Measurements from ENCODE around the gene ITPA. TPM values are rescaled to one million over a fixed set of nuclear protein-coding genes. Genes with fewer than 3 reads are reported as not detected.
A peak's percentile ranks its signal among the peaks of the same experiment; 100 is the strongest.

Gene ITPA
- total and polyA plus RNA-seq, 10 of the 15 experiments (the other 5 are each of a cell fraction or from before 2014, with no cell fraction given), result 5.5 to 124 (median 66.3) TPM

- in situ Hi-C loops (cut with MboI) (no loop called here), intact Hi-C loops (cut with micrococcal nuclease; ENCODE audit: unreplicated experiment) (no loop called here)
- H3K4me2 ChIP-seq (ENCODE audit: control insufficient read depth, insufficient read depth), result no peak overlapping the region
- no peak for FAIRE-seq
- DNase-seq (ENCODE audit: low read depth, low spot score), result no peak
- no peak overlapping the region for H3K9ac ChIP-seq (ENCODE audit: control insufficient read depth, insufficient read depth, low read length)
- no peaks in the 10 kb centered on the region for H3K9me3 ChIP-seq (replicated peaks; ENCODE audit: control insufficient read depth, insufficient read depth, low read length)
- no peaks in the 10 kb centered on the region for H4K20me1 ChIP-seq (ENCODE audit: control insufficient read depth, insufficient read depth)
- 50% methylated on average over 2 of the region's 2 CpGs for WGBS (ENCODE audit: insufficient coverage, insufficient replicate concordance, low lambda C conversion rate, missing lambda C conversion rate)
- POLR2A ChIA-PET, result no interaction called here
- RAD21 ChIA-PET (ENCODE audit: unreplicated experiment), result no interaction called here
- no peaks in the 10 kb centered on the region for H3K27me3 ChIP-seq (replicated peaks in 1 of 2; ENCODE audit: control insufficient read depth in 2 of 2, insufficient read depth in 2 of 2, low read length in 1 of 2)
- CTCF ChIA-PET, result no interaction called here
- H3K27ac ChIP-seq (ENCODE audit: control insufficient read depth, insufficient read depth), result no peak overlapping the region
- H3K4me1 ChIP-seq (ENCODE audit: control insufficient read depth, insufficient read depth, low read length), result peaks cover 4% of the 10 kb centered on the region
- H3K79me2 ChIP-seq (ENCODE audit: control insufficient read depth, insufficient read depth, low read length), result peaks cover 22% of the 10 kb centered on the region
- H3K36me3 ChIP-seq (ENCODE audit: control insufficient read depth in 2 of 2, insufficient read depth in 2 of 2, low read length in 1 of 2), result peaks cover 16 to 22% of the 10 kb centered on the region in 2 experiments; a peak in 3 of 4 replicates
- BruUV-seq (replicated peaks), result no TSS peak
- no peak overlapping the region for H2AFZ ChIP-seq (ENCODE audit: control insufficient read depth, low read depth, low read length)
- TF ChIP-seq BHLHE40 (IDR thresholded peaks at IDR 0.05; ENCODE audit: borderline replicate concordance in 1 of 2, low read depth in 2 of 2, low read length in 1 of 2) (no peak), NFXL1 (IDR thresholded peaks at IDR 0.05; ENCODE audit: borderline replicate concordance) (no peak), RBBP5 (conservative IDR thresholded peaks at IDR 0.05) (no peak), HDAC2 (IDR thresholded peaks at IDR 0.05) (no peak)
- H3K4me3 ChIP-seq, result no peak overlapping the region
- SMC1A ChIA-PET (ENCODE audit: uncharacterized antibody, unreplicated experiment), result no interaction called here
- ATAC-seq, result no peak
These were observed 10.1 kb upstream of the ITPA start for GRCh38 chr20:3199206-3199605.

- no peaks in the 10 kb centered on the region for H3K9me3 ChIP-seq (replicated peaks; ENCODE audit: control insufficient read depth, insufficient read depth, low read length)
- peaks cover 22% of the 10 kb centered on the region for H3K79me2 ChIP-seq (ENCODE audit: control insufficient read depth, insufficient read depth, low read length)
- FAIRE-seq (no peak), DNase-seq (ENCODE audit: low read depth, low spot score) (no peak), ATAC-seq (no peak)
- H3K9ac ChIP-seq (ENCODE audit: control insufficient read depth, insufficient read depth, low read length), result no peak overlapping the region
- no peaks in the 10 kb centered on the region for H3K27me3 ChIP-seq (replicated peaks in 1 of 2; ENCODE audit: control insufficient read depth in 2 of 2, insufficient read depth in 2 of 2, low read length in 1 of 2)
- no peak overlapping the region for H3K4me2 ChIP-seq (ENCODE audit: control insufficient read depth, insufficient read depth)
- RAD21 ChIA-PET (ENCODE audit: unreplicated experiment), result no interaction called here
- POLR2A ChIA-PET, result no interaction called here
- peak in 1 of 3 experiments; percentile 22; a peak in 1 of 6 replicates for TF ChIP-seq CTCF (IDR thresholded peaks at IDR 0.05 in 2 of 3, conservative IDR thresholded peaks at IDR 0.05 in 1 of 3; ENCODE audit: control insufficient read depth in 2 of 3, extremely low read depth in 1 of 3, insufficient read depth in 1 of 3, low read depth in 3 of 3, low read length in 3 of 3)
- TF ChIP-seq NBN (IDR thresholded peaks at IDR 0.05), result no peak
- no peak for TF ChIP-seq SKIL (IDR thresholded peaks at IDR 0.05; ENCODE audit: low read depth, poor library complexity, severe bottlenecking)
- CTCF ChIA-PET, result no interaction called here
- no peak overlapping the region for H2AFZ ChIP-seq (ENCODE audit: control insufficient read depth, low read depth, low read length)
- WGBS (ENCODE audit: insufficient coverage, insufficient replicate concordance, low lambda C conversion rate, missing lambda C conversion rate), result 89% methylated on average over 27 of the region's 27 CpGs
- peaks cover 10 to 12% of the 10 kb centered on the region in 2 experiments; a peak in 3 of 4 replicates for H3K36me3 ChIP-seq (ENCODE audit: control insufficient read depth in 2 of 2, insufficient read depth in 2 of 2, low read length in 1 of 2)
- no peak overlapping the region for H3K4me3 ChIP-seq
- in situ Hi-C loops (cut with MboI), result no loop called here
- no peaks in the 10 kb centered on the region for H4K20me1 ChIP-seq (ENCODE audit: control insufficient read depth, insufficient read depth)
- H3K4me1 ChIP-seq (ENCODE audit: control insufficient read depth, insufficient read depth, low read length), result peaks cover 4% of the 10 kb centered on the region
- intact Hi-C loops (cut with micrococcal nuclease; ENCODE audit: unreplicated experiment), result loop anchor here (10.0 kb wide), 1 partner anchor 155 kb away; the partner anchor contains the start of genes GNRH2 and MRPS26
- BruUV-seq (replicated peaks), result TSS peak; percentile 8
- H3K27ac ChIP-seq (ENCODE audit: control insufficient read depth, insufficient read depth), result no peak overlapping the region
- SMC1A ChIA-PET (ENCODE audit: uncharacterized antibody, unreplicated experiment), result no interaction called here
These were observed 9.1 kb upstream of the ITPA start for GRCh38 chr20:3199976-3200755.
